ENCODE results near the gene ITGB1.

The ITGB1 gene

DNA sequence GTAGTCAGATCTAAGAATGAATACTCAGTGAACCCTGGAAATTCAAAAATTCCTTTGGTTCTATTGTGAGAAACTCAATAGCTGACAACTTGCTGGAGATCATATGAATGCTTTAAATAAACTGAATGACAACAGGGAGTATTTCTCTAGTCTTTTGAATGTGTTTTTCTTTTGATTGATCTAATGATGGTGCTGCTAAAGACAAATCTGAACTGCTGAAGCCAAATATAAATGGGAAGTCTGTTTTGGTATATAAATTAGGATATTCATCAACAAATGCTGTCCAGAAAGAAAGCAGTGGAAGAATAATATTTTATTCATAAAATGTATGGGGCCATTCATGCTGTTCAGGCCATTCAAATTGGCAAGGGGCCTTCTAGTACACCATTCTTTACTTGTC is 79.4 kb downstream of the ITGB1 start:
- DNase-seq = no peak

DNA sequence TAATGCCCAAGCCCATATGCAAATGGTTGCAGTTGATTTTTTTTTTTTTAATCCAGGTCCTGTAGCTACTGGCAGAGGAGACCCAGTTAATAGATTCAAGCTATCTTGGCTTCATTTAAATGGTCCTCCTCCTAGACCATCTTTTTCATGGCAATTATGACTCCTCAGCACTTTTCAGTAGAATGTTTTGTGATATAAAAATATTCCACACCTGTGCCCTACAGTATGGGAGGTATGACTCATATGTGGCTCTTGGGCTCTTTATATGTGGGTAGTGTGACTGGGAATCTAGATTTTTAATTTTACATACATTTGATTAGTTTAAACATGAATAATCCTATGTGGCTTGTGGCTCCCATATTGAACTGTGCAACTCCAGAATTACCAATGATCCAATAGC is 80.1 kb downstream of the ITGB1 start:
- DNase-seq = no peak

DNA sequence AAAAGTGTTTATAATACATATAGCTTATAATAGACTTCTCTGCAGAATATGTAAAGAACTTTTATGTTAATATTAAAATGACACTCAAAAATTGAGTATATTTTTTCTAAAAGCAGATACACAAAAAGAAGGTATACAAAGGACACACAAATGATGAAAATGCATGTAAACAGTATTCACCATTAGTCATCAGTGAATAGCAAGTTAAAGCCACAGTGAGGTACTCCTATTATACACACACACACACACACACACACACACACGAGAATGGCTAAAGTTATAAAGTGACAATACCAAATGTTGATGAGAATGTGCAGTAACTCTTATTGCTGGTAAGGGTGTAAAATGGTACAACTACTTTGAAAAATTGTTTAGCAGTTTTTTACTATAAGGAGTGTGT is 92.9 kb downstream of the ITGB1 start:
- no peak for DNase-seq

DNA sequence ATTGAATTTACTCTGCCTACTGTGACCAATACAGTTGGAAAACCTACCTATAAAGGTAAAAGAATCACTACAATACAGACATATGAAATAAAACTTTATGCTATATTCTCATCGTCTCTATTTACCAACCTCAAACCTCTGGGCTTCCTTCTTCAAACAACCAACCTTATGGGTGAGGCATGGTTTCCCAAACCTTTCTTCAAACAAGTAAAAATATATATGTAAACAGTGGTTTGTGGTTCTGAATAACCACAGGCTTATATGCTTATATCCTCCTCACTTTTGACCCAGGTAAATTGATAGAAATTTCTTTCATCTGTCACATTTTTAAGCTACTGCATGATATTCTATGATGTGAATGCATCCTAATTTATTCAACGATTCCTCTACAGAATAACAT is 103.6 kb downstream of the ITGB1 start:
- no peak for DNase-seq

DNA sequence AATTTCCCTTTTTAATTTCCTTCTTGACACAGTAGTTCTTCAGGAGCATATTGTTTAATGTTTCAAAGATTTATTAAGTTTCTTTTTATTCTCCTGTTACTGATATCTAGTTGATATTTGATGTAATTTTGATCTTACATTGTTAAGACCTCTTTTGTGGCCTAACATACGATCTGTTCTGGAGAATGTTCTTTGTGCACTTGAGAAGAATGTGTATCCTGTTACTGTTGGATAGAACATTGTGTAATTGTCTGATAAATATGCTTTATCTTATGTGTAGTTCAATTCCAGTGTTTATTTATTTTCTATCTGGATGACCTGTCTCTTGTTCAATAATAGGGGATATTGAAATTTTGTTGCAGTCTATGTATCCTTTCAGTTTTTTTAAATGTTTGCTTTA is 106.7 kb downstream of the ITGB1 start:
- no peak for DNase-seq

All from cerebellar nuclear complex (tissue), 1 donor.